Lung (tissue), 12 donors: ENCODE measurements around the gene CLIC4. TPM values are rescaled to one million over a fixed set of nuclear protein-coding genes. Genes with fewer than 3 reads are reported as not detected.

ENCODE experiments used
- ATAC-seq: fragments of 200-7000 bp; cut with Tn5 transposase; one replicate; pipeline ENCODE4 v1.9.1; 2020; ENCODE audit warnings: moderate number of reproducible peaks; ENCODE audit not compliant: insufficient read depth, low FRiP score
- DNase-seq, 3 donors: peaks; one replicate each; pipeline ENCODE4 v3.0.0-alpha.2; 2013 to 2017
- H3K27ac ChIP-seq, 2 donors: one replicate each; pipeline ENCODE4 v1.5.1; 2013; ENCODE audit warnings: mild to moderate bottlenecking in 2 of 2, moderate library complexity in 2 of 2, control low read depth in 1 of 2, inconsistent platforms in 1 of 2, low read depth in 1 of 2, low read length in 1 of 2
- H3K27me3 ChIP-seq, 3 donors: one replicate each; pipeline ENCODE4 v1.5.1; 2013; ENCODE audit warnings: low read length in 2 of 3; ENCODE audit not compliant: control insufficient read depth in 3 of 3, insufficient read depth in 3 of 3
- H3K36me3 ChIP-seq, 4 donors: one replicate each; pipeline ENCODE4 v1.5.1; 2013; ENCODE audit warnings: low read length in 4 of 4, mild to moderate bottlenecking in 1 of 4, moderate library complexity in 1 of 4; ENCODE audit not compliant: control insufficient read depth in 4 of 4, insufficient read depth in 4 of 4
- H3K4me1 ChIP-seq, 5 donors: one replicate each; pipeline ENCODE4 v1.5.1; 2013; ENCODE audit warnings: low read length in 5 of 5, mild to moderate bottlenecking in 2 of 5, moderate library complexity in 1 of 5; ENCODE audit not compliant: control insufficient read depth in 5 of 5, insufficient read depth in 5 of 5
- H3K4me3 ChIP-seq: one replicate; pipeline ENCODE4 v1.5.1; 2013; ENCODE audit warnings: mild to moderate bottlenecking, control low read depth, moderate library complexity
- H3K9ac ChIP-seq, 2 donors: one replicate each; pipeline ENCODE4 v1.5.1; 2013; ENCODE audit warnings: low read length in 2 of 2, control low read depth in 1 of 2; ENCODE audit not compliant: insufficient read depth in 1 of 2
- H3K9me3 ChIP-seq, 4 donors: one replicate each; pipeline ENCODE4 v1.5.1; 2013; ENCODE audit warnings: low read length in 3 of 4, mild to moderate bottlenecking in 1 of 4, moderate library complexity in 1 of 4; ENCODE audit not compliant: control insufficient read depth in 4 of 4, insufficient read depth in 3 of 4
- CTCF ChIP-seq: IDR thresholded peaks from 2 replicates; pipeline ENCODE4 v1.5.1; 2012; ENCODE audit warnings: mild to moderate bottlenecking; ENCODE audit errors: control extremely low read depth, extremely low read depth
- WGBS, 2 donors: extraction: QIAGEN DNeasy Blood & Tissue Kit; methylation state at CpG; one replicate each; pipeline ENCODE4 v1.1.7; 2013; 5-methylcytosine and 5-hydroxymethylcytosine counted together
- polyA plus RNA-seq, 2 donors: library from polyadenylated mRNA; stranded (reverse); fragments of 200-250 nt; gene quantifications; one replicate each; pipeline ENCODE4 v1.2.1, GENCODE V29; 2013
- total RNA-seq, 2 donors: library from RNA; depleted of rRNA in 1 of 2; stranded (reverse); fragments of >200 nt in 1 of 2; gene quantifications; one replicate each; pipeline ENCODE4 v1.2.1, GENCODE V29; 2014 to 2021
- donor health status: control.
- donor health status: control.
- donor health status: Bipolar disorder and iron deficiency.
- donor health status: healthy.
- donor health status: DM: yes; HTN: yes; CAD: no.

CLIC4 gene
- total and polyA plus RNA-seq, 4 donors = 52.0 to 236 (median 166) TPM

- no peaks in the 10 kb centered on the region for H3K9me3 ChIP-seq
- no peaks in the 10 kb centered on the region for H3K36me3 ChIP-seq
- 91 to 100% methylated on average over 1 of the region's 1 CpG for WGBS, 2 donors
- no peak overlapping the region for H3K4me3 ChIP-seq
- no peak overlapping the region for H3K9ac ChIP-seq
- peaks cover 0 to 12% (median 2%) of the 10 kb centered on the region in 5 donors for H3K4me1 ChIP-seq
- ATAC-seq (no peak), DNase-seq (no peak)
- H3K27me3 ChIP-seq = no peaks in the 10 kb centered on the region
- no peak for TF ChIP-seq CTCF
- no peak overlapping the region for H3K27ac ChIP-seq
Measured at GRCh38 chr1:24873148-24873547, 127.9 kb downstream of the CLIC4 start.

GRCh38 chr1:24874056-24874455 is 128.8 kb downstream of the CLIC4 start:
- no peaks in the 10 kb centered on the region for H3K9me3 ChIP-seq
- no peaks in the 10 kb centered on the region for H3K27me3 ChIP-seq
- H3K36me3 ChIP-seq = no peaks in the 10 kb centered on the region
- TF ChIP-seq CTCF = no peak
- no peak overlapping the region for H3K9ac ChIP-seq
- DNase-seq (peak in 2 of 3 donors; percentile 18 to 39), ATAC-seq (peak; percentile 58)
- H3K4me1 ChIP-seq = peaks cover 0 to 12% (median 2%) of the 10 kb centered on the region in 5 donors
- no peak overlapping the region for H3K27ac ChIP-seq
- no peak overlapping the region for H3K4me3 ChIP-seq
- WGBS, 2 donors = 71 to 77% methylated on average over 7 of the region's 7 CpGs

GRCh38 chr1:24874611-24875234 is 129.5 kb downstream of the CLIC4 start:
- Histone ChIP-seq H3K9me3 (no peaks in the 10 kb centered on the region), H3K36me3 (no peaks in the 10 kb centered on the region), H3K4me3 (no peak overlapping the region), H3K27ac (no peak overlapping the region), H3K4me1 (peaks cover 0 to 12% (median 2%) of the 10 kb centered on the region in 5 donors), H3K9ac (no peak overlapping the region), H3K27me3 (no peaks in the 10 kb centered on the region)
- DNase-seq = peak in 1 of 3 donors; percentile 9
- ATAC-seq = no peak
- TF ChIP-seq CTCF = no peak
- 65 to 84% methylated on average over 16 of the region's 16 CpGs for WGBS, 2 donors

- TF ChIP-seq CTCF = no peak
- Histone ChIP-seq H3K9me3 (no peaks in the 10 kb centered on the region), H3K4me3 (no peak overlapping the region), H3K27me3 (no peaks in the 10 kb centered on the region), H3K9ac (no peak overlapping the region), H3K36me3 (no peaks in the 10 kb centered on the region), H3K27ac (no peak overlapping the region), H3K4me1 (peaks cover 0 to 12% (median 2%) of the 10 kb centered on the region in 5 donors)
- 76 to 89% methylated on average over 8 of the region's 8 CpGs for WGBS, 2 donors
- DNase-seq = no peak
- ATAC-seq = no peak
Measured at GRCh38 chr1:24875257-24875656, 130.0 kb downstream of the CLIC4 start.
